WTC11 (cell line): ENCODE data around the gene ROMO1. TPM values are rescaled to one million over a fixed set of nuclear protein-coding genes. Genes with fewer than 3 reads are reported as not detected.

Source experiments
- ATAC-seq: fragments of 200-7000 bp; cut with Tn5 transposase; 2 replicates; pipeline ENCODE4 v1.10.0; 2021; ENCODE audit warnings: mild to moderate bottlenecking, moderate library complexity
- CTCF ChIA-PET: fragments of 300-600 bp; sonication (Branson Sonifier 250); formaldehyde crosslinking; loops from one replicate; lab custom pipeline; 2021; ENCODE audit warnings: antibody characterized with exemption; lab: Charles Lee
- POLR2A ChIA-PET: fragments of 350-600 bp; sonication (Branson Sonifier 250); formaldehyde crosslinking; loops from one replicate; lab custom pipeline; 2021; ENCODE audit warnings: antibody characterized with exemption; lab: Charles Lee
- DNase-seq: peaks from one replicate; pipeline ENCODE4 v3.0.0; 2021; ENCODE audit warnings: low spot score
- H3K27ac Mint-ChIP-seq: 2 replicates; pipeline ENCODE4 v1.8.0; 2021; ENCODE audit warnings: mixed read lengths
- H3K27me3 Mint-ChIP-seq: 2 replicates; pipeline ENCODE4 v1.8.0; 2021; ENCODE audit warnings: low read depth, mild to moderate bottlenecking, moderate library complexity, mixed read lengths
- H3K36me3 Mint-ChIP-seq: 2 replicates; pipeline ENCODE4 v1.8.0; 2021; ENCODE audit warnings: mixed read lengths
- H3K4me1 Mint-ChIP-seq: 2 replicates; pipeline ENCODE4 v1.8.0; 2022; ENCODE audit warnings: mixed read lengths
- H3K4me3 Mint-ChIP-seq: 2 replicates; pipeline ENCODE4 v1.8.0; 2021; ENCODE audit warnings: mild to moderate bottlenecking, moderate library complexity, mixed read lengths
- H3K9me3 Mint-ChIP-seq: 2 replicates; pipeline ENCODE4 v1.8.0; 2021; ENCODE audit warnings: mixed read lengths
- CBFB ChIP-seq: sonication (generic); formaldehyde crosslinking; IDR thresholded peaks from 2 replicates; pipeline ENCODE4 v1.8.1; 2022; ENCODE audit warnings: mild to moderate bottlenecking, low read depth, missing genetic modification reagents
- ERG ChIP-seq: fragments of 250-450 bp; sonication (Bioruptor Pico); IDR thresholded peaks from 2 replicates; pipeline ENCODE4 v1.8.0; 2021; ENCODE audit warnings: mild to moderate bottlenecking
- ETV6 ChIP-seq: sonication (generic); formaldehyde crosslinking; IDR thresholded peaks from 2 replicates; pipeline ENCODE4 v1.8.1; 2022; ENCODE audit warnings: mild to moderate bottlenecking, missing genetic modification reagents
- FOXP1 ChIP-seq: sonication (generic); formaldehyde crosslinking; IDR thresholded peaks from 2 replicates; pipeline ENCODE4 v1.8.0; 2022; ENCODE audit warnings: missing genetic modification reagents, mild to moderate bottlenecking, moderate library complexity, borderline replicate concordance
- GABPB1 ChIP-seq: sonication (generic); formaldehyde crosslinking; IDR thresholded peaks from 2 replicates; pipeline ENCODE4 v1.8.1; 2023; ENCODE audit warnings: mild to moderate bottlenecking, missing genetic modification reagents
- HMGA2 ChIP-seq: fragments of 250-450 bp; sonication (Bioruptor Pico); IDR thresholded peaks from 2 replicates; pipeline ENCODE4 v1.4.0; 2021; ENCODE audit warnings: mild to moderate bottlenecking, moderate library complexity
- NR1H2 ChIP-seq: sonication (generic); formaldehyde crosslinking; IDR thresholded peaks from 2 replicates; pipeline ENCODE4 v1.9.0; 2021; ENCODE audit warnings: mild to moderate bottlenecking, moderate library complexity, missing genetic modification reagents
- SP1 ChIP-seq: sonication (generic); formaldehyde crosslinking; conservative IDR thresholded peaks from 2 replicates; pipeline ENCODE4 v1.8.1; 2022; ENCODE audit warnings: missing genetic modification reagents
- USF2 ChIP-seq: sonication (generic); formaldehyde crosslinking; IDR thresholded peaks from 2 replicates; pipeline ENCODE4 v1.8.1; 2023; ENCODE audit warnings: mild to moderate bottlenecking, missing genetic modification reagents, moderate library complexity
- ZNF219 ChIP-seq: sonication (generic); formaldehyde crosslinking; IDR thresholded peaks from 2 replicates; pipeline ENCODE4 v1.8.0; 2023; ENCODE audit warnings: missing genetic modification reagents, mild to moderate bottlenecking, borderline replicate concordance
- ZNF317 ChIP-seq: sonication (generic); formaldehyde crosslinking; IDR thresholded peaks from 2 replicates; pipeline ENCODE4 v1.8.1; 2023; ENCODE audit warnings: low read depth, mild to moderate bottlenecking, moderate library complexity, missing genetic modification reagents, borderline replicate concordance
- ZNF396 ChIP-seq: fragments of 250-450 bp; sonication (Bioruptor Pico); IDR thresholded peaks from 2 replicates; pipeline ENCODE4 v1.8.0; 2021; ENCODE audit warnings: mild to moderate bottlenecking, moderate library complexity, borderline replicate concordance
- total RNA-seq: library from RNA; stranded (reverse); gene quantifications from 3 replicates; pipeline ENCODE4 v1.2.3, GENCODE V29; 2021
- TF ChIP-seq, protein P1 (sequence below): sonication (generic); formaldehyde crosslinking; IDR thresholded peaks from 2 replicates; pipeline ENCODE4 v1.8.1; 2022; ENCODE audit warnings: mild to moderate bottlenecking, moderate library complexity, missing genetic modification reagents
- TF ChIP-seq, protein P2 (sequence below): sonication (generic); formaldehyde crosslinking; conservative IDR thresholded peaks from 2 replicates; pipeline ENCODE4 v1.8.1; 2023; ENCODE audit warnings: mild to moderate bottlenecking, low read depth, missing genetic modification reagents, moderate library complexity

ROMO1 gene
- total RNA-seq, 1 experiment from 2014 or later = 213 TPM

DNA sequence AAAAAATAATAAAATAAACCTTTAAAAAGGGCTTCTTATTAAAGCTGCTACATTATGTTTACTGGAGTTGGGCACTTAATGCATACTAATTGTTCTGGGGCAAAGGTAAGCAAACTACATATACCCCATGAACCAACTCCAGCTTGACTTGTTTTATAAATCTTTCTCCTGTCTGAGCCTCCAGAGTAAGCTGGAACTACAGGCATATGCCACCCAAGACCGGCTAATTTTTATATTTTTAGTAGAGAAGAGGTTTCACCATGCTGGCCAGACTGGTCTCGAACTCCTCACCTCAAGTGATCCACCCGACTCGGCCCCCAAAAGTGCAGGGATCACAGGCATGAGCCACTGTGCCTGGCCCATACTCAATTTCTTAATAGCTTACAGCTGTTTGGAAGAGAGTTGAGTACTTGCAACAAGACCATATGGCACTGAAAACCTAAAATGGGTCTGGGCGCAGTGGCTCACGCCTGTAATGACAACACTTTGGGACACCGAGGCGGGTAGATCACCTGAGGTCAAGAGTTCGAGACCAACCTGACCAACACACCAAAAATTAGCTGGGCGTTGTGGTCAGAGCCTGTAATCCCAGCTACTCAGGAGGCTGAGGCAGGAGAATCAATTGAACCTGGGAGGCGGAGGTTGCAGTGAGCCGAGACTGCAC, 19.9 kb downstream of the ROMO1 start:
- ATAC-seq = no peak
- no peaks in the 10 kb centered on the region for H3K27me3 Mint-ChIP-seq
- CTCF ChIA-PET = interaction anchor here (0.6 to 1.4 kb wide), 4 partner anchors 8 to 280 kb away, joined by 3 to 4 read pairs (median 3); partner anchors contain the start of genes NFS1 and ROMO1
- TF ChIP-seq ERG (CRISPR knock-in tag) (no peak), ZNF219 (CRISPR knock-in tag) (no peak), USF2 (CRISPR knock-in tag) (no peak), FOXP1 (no peak)
- TF ChIP-seq, protein P1, sequence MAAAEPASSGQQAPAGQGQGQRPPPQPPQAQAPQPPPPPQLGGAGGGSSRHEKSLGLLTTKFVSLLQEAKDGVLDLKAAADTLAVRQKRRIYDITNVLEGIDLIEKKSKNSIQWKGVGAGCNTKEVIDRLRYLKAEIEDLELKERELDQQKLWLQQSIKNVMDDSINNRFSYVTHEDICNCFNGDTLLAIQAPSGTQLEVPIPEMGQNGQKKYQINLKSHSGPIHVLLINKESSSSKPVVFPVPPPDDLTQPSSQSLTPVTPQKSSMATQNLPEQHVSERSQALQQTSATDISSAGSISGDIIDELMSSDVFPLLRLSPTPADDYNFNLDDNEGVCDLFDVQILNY (CRISPR knock-in tag) = no peak
- TF ChIP-seq, all 79 proteins: peak for 0
- 0 out of 2 replicates have a peak, but pooled peaks cover 4% of the 10 kb centered on the region for H3K4me1 Mint-ChIP-seq
- H3K9me3 Mint-ChIP-seq = no peaks in the 10 kb centered on the region
- no peak overlapping the region for H3K4me3 Mint-ChIP-seq
- POLR2A ChIA-PET = interaction anchor here (0.6 to 2.6 kb wide), 6 partner anchors 13 to 694 kb away, joined by 3 to 17 read pairs (median 4); partner anchors contain the start of genes PHF20, RBM39 and SCAND1
- H3K36me3 Mint-ChIP-seq = peaks cover 87% of the 10 kb centered on the region
- DNase-seq = no peak
- no peak overlapping the region for H3K27ac Mint-ChIP-seq

DNA sequence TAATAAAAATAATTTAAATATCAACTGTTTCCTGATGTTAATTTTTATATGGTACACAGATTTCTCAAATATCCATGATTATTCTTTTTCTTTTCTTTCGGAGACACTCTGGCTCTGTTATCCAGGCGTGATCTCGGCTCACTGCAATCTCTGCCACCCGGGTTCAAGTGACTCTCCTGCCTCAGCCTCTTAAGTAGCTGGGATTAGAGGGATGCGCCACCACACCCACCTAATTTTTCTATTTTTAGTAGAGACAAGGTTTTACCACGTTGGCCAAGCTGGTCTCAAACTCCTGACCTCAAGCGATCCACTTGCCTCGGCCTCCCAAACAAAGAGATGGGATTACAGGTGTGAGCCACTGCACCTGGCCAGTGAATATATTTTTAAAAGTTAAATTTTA, 20.5 kb downstream of the ROMO1 start:
- ATAC-seq (no peak), DNase-seq (no peak)
- Mint-ChIP-seq H3K4me3 (no peak overlapping the region), H3K9me3 (no peaks in the 10 kb centered on the region), H3K36me3 (peaks cover 89% of the 10 kb centered on the region), H3K4me1 (0 out of 2 replicates have a peak, but pooled peaks cover 4% of the 10 kb centered on the region), H3K27ac (no peak overlapping the region), H3K27me3 (no peaks in the 10 kb centered on the region)
- ChIA-PET CTCF (interaction anchor here (1.0 to 1.1 kb wide), 2 partner anchors 20 to 273 kb away, joined by 3 read pairs; partner anchors contain the start of genes NFS1 and ROMO1), POLR2A (interaction anchor here (0.6 to 2.6 kb wide), 4 partner anchors 14 to 693 kb away, joined by 4 to 17 read pairs (median 5); partner anchors contain the start of gene RBM39)
- no peak for TF ChIP-seq NR1H2 (CRISPR knock-in tag)
- TF ChIP-seq, protein P2, sequence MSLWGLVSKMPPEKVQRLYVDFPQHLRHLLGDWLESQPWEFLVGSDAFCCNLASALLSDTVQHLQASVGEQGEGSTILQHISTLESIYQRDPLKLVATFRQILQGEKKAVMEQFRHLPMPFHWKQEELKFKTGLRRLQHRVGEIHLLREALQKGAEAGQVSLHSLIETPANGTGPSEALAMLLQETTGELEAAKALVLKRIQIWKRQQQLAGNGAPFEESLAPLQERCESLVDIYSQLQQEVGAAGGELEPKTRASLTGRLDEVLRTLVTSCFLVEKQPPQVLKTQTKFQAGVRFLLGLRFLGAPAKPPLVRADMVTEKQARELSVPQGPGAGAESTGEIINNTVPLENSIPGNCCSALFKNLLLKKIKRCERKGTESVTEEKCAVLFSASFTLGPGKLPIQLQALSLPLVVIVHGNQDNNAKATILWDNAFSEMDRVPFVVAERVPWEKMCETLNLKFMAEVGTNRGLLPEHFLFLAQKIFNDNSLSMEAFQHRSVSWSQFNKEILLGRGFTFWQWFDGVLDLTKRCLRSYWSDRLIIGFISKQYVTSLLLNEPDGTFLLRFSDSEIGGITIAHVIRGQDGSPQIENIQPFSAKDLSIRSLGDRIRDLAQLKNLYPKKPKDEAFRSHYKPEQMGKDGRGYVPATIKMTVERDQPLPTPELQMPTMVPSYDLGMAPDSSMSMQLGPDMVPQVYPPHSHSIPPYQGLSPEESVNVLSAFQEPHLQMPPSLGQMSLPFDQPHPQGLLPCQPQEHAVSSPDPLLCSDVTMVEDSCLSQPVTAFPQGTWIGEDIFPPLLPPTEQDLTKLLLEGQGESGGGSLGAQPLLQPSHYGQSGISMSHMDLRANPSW = no peak
- no peak for TF ChIP-seq CBFB (CRISPR knock-in tag)
- TF ChIP-seq ZNF396 (CRISPR knock-in tag) = no peak
- no peak for TF ChIP-seq ETV6
- TF ChIP-seq SP1 (CRISPR knock-in tag) = no peak
- TF ChIP-seq GABPB1 = no peak
- TF ChIP-seq HMGA2 (CRISPR knock-in tag) = no peak
- no peak for TF ChIP-seq ZNF317 (CRISPR knock-in tag)
